Bone marrow (tissue), 2 donors: ENCODE data around the gene MAGI1.

Experiments used
- DNase-seq, 2 donors: peaks; one replicate each; lab custom pipeline; 2025; lab: John Stamatoyannopoulos, UW

MAGI1 gene

GRCh38 chr3:66012711-66013110, 26.0 kb downstream of the MAGI1 start:
- no peak for DNase-seq

GRCh38 chr3:66010739-66011655, 27.7 kb downstream of the MAGI1 start:
- no peak for DNase-seq

GRCh38 chr3:66010348-66010738, 28.4 kb downstream of the MAGI1 start:
- DNase-seq, result no peak

- DNase-seq, result no peak
These were observed 34.5 kb downstream of the MAGI1 start for GRCh38 chr3:66004244-66004643.

GRCh38 chr3:66001626-66002025, 37.1 kb downstream of the MAGI1 start:
- no peak for DNase-seq

GRCh38 chr3:66000506-66000905, 38.2 kb downstream of the MAGI1 start:
- DNase-seq, result no peak

DNA sequence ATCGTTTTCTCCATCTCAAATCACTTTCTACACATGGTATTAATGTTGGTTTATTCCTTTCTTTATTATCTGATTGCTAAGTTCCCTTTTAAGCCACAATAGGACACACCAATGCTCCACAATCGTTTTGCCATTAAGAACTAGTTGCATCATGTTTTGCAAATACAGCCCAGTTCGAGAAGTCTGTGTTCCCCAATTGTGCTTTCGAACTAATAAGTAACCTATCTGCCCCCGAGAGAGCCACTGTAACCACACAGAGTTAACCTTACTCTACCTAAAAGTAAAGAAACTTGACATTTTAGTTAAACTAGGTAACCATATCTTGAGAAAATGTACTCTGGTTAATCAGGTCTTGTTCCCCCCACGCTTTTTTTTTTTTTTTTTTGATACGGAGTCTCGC, 39.1 kb downstream of the MAGI1 start:
- DNase-seq, result no peak

GRCh38 chr3:65996589-65996988, 42.1 kb downstream of the MAGI1 start:
- DNase-seq, result no peak

- no peak for DNase-seq
These were observed 43.2 kb downstream of the MAGI1 start for GRCh38 chr3:65995515-65995914.

DNA sequence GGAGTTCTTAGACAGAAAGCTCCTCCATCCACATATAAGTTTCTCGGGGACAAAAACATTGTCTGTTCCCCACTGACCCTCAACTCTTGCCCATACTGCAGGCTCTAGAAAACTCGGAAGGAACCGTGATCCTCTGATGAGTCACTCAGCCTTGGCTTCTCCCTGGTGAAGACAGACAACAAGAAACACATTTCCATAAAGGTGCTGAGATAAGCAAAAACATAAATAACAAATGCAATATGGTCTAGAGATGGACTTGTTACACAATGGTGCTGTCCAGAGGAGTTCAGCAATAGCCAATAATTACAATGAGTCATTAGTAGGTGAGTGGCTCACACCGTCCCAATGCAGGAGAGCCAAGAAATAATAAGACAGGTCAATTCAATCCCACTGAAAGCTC, 43.7 kb downstream of the MAGI1 start:
- DNase-seq, result no peak

- no peak for DNase-seq
These were observed 45.4 kb downstream of the MAGI1 start for GRCh38 chr3:65993134-65993900.

GRCh38 chr3:65992106-65992505, 46.6 kb downstream of the MAGI1 start:
- no peak for DNase-seq

DNA sequence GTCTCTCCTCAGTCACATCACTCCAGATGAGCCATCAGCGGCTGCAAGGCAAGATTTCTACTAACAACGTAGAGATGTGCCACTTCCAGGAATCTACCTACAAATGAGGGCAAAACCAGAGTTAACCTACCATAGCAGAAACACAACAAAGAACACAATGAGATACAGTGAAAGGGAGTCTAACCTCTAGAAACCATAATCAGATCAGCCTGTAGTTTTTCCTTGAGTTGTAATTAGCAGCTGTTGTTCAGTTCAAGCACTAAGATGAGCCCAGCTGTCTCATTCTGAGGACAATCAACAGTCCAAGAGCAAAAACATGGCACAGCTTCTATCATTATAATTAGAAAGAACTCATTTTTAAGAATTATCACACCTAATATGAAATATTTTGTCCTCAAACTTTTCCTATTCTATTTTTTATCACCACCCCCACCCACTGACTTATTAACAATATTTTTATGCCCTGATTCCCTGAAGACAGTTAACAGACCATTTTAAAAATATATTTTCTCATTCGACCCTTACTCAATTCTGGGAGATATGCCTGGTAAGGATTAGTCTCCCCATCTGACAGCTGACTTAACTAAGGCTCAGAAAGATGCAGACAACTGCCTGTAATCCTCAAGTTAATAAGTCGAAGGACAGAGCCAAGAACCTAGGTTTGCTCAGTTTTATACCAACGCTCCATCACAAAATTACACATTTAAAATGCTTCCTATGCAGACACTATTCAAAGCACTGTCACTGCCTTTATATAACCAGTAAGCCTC, 50.1 kb downstream of the MAGI1 start:
- no peak for DNase-seq

- no peak for DNase-seq
These were observed 52.4 kb downstream of the MAGI1 start for GRCh38 chr3:65986285-65986684.

- DNase-seq, result no peak
These were observed 53.7 kb downstream of the MAGI1 start for GRCh38 chr3:65984975-65985374.

GRCh38 chr3:65983100-65983499, 55.6 kb downstream of the MAGI1 start:
- no peak for DNase-seq

- no peak for DNase-seq
These were observed 59.0 kb downstream of the MAGI1 start for GRCh38 chr3:65979731-65980130.

DNA sequence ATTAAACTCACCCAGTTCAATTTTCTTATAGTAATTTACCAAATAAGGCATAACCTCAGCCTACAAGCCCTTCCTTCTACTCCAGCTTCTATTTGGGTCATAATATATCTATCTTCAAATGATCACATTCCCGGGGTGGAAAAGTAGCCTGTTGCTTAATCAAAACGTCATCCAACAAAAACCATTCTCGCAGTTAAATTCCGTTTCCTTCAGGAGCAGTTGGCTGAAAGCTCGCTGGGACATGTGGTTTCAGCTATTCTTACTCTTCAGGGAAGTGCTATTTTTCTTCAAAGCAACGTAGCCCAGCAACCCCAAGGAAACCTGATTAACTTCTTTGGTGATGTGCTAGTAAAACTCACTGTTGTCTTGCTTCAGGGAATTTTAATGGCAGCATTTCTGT, 59.6 kb downstream of the MAGI1 start:
- no peak for DNase-seq

- DNase-seq, result no peak
These were observed 60.6 kb downstream of the MAGI1 start for GRCh38 chr3:65978116-65978515.

DNA sequence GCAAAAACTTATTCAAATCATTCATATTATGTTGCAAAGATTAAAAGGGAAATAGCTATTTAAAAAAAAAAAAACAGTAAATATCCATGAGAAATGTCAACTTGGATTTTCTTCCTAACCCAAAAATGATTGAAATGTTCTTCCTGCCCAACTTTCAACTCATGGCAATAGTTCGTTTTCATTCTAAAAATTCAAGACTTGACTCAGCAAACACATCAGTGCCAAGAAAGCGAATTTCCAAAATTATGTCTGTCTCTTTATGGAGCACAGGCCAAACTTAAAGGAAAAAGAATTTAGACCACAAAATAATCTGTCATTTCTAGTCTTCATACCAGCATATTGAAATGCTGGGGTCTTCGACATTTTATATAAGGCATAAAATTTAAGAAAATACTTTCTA, 63.7 kb downstream of the MAGI1 start:
- no peak for DNase-seq

- DNase-seq, result no peak
These were observed 64.2 kb downstream of the MAGI1 start for GRCh38 chr3:65974509-65974908.

- DNase-seq, result no peak
These were observed 66.0 kb downstream of the MAGI1 start for GRCh38 chr3:65972765-65973164.
